HEK293 (cell line): ENCODE results near the gene CDH23.

Source experiments
- CTCF ChIA-PET: fragments of 350-600 bp; formaldehyde crosslinking; extraction: SDS; loops from one replicate; lab custom pipeline; 2021; ENCODE audit warnings: antibody characterized with exemption; lab: Yijun Ruan, JAX
- POLR2A ChIA-PET: fragments of 300-600 bp; formaldehyde crosslinking; extraction: SDS; loops from one replicate; lab custom pipeline; 2020; ENCODE audit warnings: antibody characterized with exemption, inconsistent platforms; lab: Yijun Ruan, JAX
- H3K27ac ChIP-seq: fragments of 200-500 bp; sonication (Bioruptor generic); 2 replicates; pipeline ENCODE4 v1.5.1; 2014; ENCODE audit warnings: low read depth, low read length, control low read depth, inconsistent platforms; ENCODE audit errors: extremely low read depth
- H3K36me3 ChIP-seq, 2 experiments: fragments of 200-500 bp in 1 of 2; sonication (Bioruptor generic) in 1 of 2; 1 replicate in 1 of 2; 2 replicates in 1 of 2; pipeline ENCODE4 v1.5.1; 2014 to 2017; ENCODE audit warnings: inconsistent platforms in 2 of 2, low read length in 2 of 2; ENCODE audit not compliant: control insufficient read depth in 2 of 2, insufficient read depth in 1 of 2
- H3K4me1 ChIP-seq: fragments of 200-500 bp; sonication (Bioruptor generic); 2 replicates; pipeline ENCODE4 v1.5.1; 2014; ENCODE audit warnings: mild to moderate bottlenecking, low read length, inconsistent platforms; ENCODE audit not compliant: control insufficient read depth, insufficient read depth
- H3K4me3 ChIP-seq: 2 replicates; pipeline ENCODE4 v1.5.1; 2011; ENCODE audit warnings: low read depth, mild to moderate bottlenecking, control low read depth, low read length, moderate library complexity
- H3K9me3 ChIP-seq: fragments of 200-500 bp; sonication (Bioruptor generic); 2 replicates; pipeline ENCODE4 v1.5.1; 2014; ENCODE audit warnings: low read depth, low read length, inconsistent platforms; ENCODE audit not compliant: control insufficient read depth, insufficient read depth
- BCL11A ChIP-seq: fragments of 450-650 bp; formaldehyde crosslinking; IDR thresholded peaks from 2 replicates; pipeline ENCODE4 v1.5.1; 2016; ENCODE audit warnings: low read depth, missing biosample characterization, missing genetic modification characterization
- EGR2 ChIP-seq: fragments of 450-650 bp; formaldehyde crosslinking; IDR thresholded peaks from 2 replicates; pipeline ENCODE4 v1.5.1; 2016; ENCODE audit warnings: low read depth, missing biosample characterization, missing genetic modification characterization
- GFI1B ChIP-seq: fragments of 450-650 bp; formaldehyde crosslinking; IDR thresholded peaks from 2 replicates; pipeline ENCODE4 v1.5.1; 2016; ENCODE audit warnings: missing biosample characterization, missing genetic modification characterization
- IKZF3 ChIP-seq: fragments of 450-650 bp; IDR thresholded peaks from 2 replicates; pipeline ENCODE4 v1.5.0; 2018; ENCODE audit warnings: missing biosample characterization, mild to moderate bottlenecking, missing genetic modification characterization, moderate library complexity
- KLF7 ChIP-seq: fragments of 450-650 bp; formaldehyde crosslinking; IDR thresholded peaks from 2 replicates; pipeline ENCODE4 v1.5.1; 2016; ENCODE audit warnings: missing biosample characterization, missing genetic modification characterization, borderline replicate concordance
- KLF8 ChIP-seq: fragments of 450-650 bp; formaldehyde crosslinking; IDR thresholded peaks from 2 replicates; pipeline ENCODE4 v1.5.1; 2016; ENCODE audit warnings: missing biosample characterization, missing genetic modification characterization
- ZFP41 ChIP-seq: fragments of 450-650 bp; formaldehyde crosslinking; IDR thresholded peaks from 2 replicates; pipeline ENCODE4 v1.5.1; 2016; ENCODE audit warnings: missing biosample characterization, missing genetic modification characterization, borderline replicate concordance
- ZNF10 ChIP-seq: fragments of 450-650 bp; formaldehyde crosslinking; IDR thresholded peaks from 2 replicates; pipeline ENCODE4 v1.5.1; 2017; ENCODE audit warnings: missing biosample characterization, missing genetic modification characterization
- ZNF157 ChIP-seq: fragments of 450-650 bp; formaldehyde crosslinking; IDR thresholded peaks from 2 replicates; pipeline ENCODE4 v1.5.1; 2016; ENCODE audit warnings: missing biosample characterization, missing genetic modification characterization
- ZNF175 ChIP-seq: fragments of 450-650 bp; formaldehyde crosslinking; IDR thresholded peaks from 2 replicates; pipeline ENCODE4 v1.5.1; 2016; ENCODE audit warnings: missing biosample characterization, missing genetic modification characterization
- ZNF202 ChIP-seq: fragments of 450-650 bp; formaldehyde crosslinking; IDR thresholded peaks from 2 replicates; pipeline ENCODE4 v1.5.1; 2016; ENCODE audit warnings: missing biosample characterization, missing genetic modification characterization, borderline replicate concordance
- ZNF37A ChIP-seq: fragments of 450-650 bp; IDR thresholded peaks from 2 replicates; pipeline ENCODE4 v1.5.1; 2018; ENCODE audit warnings: missing biosample characterization, missing genetic modification characterization
- ZNF398 ChIP-seq: fragments of 450-650 bp; formaldehyde crosslinking; IDR thresholded peaks from 2 replicates; pipeline ENCODE4 v1.5.1; 2017; ENCODE audit warnings: missing biosample characterization, missing genetic modification characterization
- ZNF521 ChIP-seq: fragments of 450-650 bp; formaldehyde crosslinking; IDR thresholded peaks from 2 replicates; pipeline ENCODE4 v1.5.1; 2017; ENCODE audit warnings: missing biosample characterization, mild to moderate bottlenecking, missing genetic modification characterization
- ZNF530 ChIP-seq: fragments of 450-650 bp; formaldehyde crosslinking; IDR thresholded peaks from 2 replicates; pipeline ENCODE4 v1.5.1; 2016; ENCODE audit warnings: low read depth, missing biosample characterization, missing genetic modification characterization
- ZNF654 ChIP-seq: fragments of 450-650 bp; formaldehyde crosslinking; IDR thresholded peaks from 2 replicates; pipeline ENCODE4 v1.5.1; 2016; ENCODE audit warnings: low read depth, missing biosample characterization, missing genetic modification characterization
- ZNF791 ChIP-seq: fragments of 450-650 bp; formaldehyde crosslinking; IDR thresholded peaks from 2 replicates; pipeline ENCODE4 v1.5.1; 2016; ENCODE audit warnings: missing biosample characterization, missing genetic modification characterization
- ZXDB ChIP-seq: fragments of 450-650 bp; formaldehyde crosslinking; IDR thresholded peaks from 2 replicates; pipeline ENCODE4 v1.5.1; 2016; ENCODE audit warnings: missing biosample characterization, missing genetic modification characterization
- TF ChIP-seq, protein P1 (sequence below): fragments of 450-650 bp; formaldehyde crosslinking; IDR thresholded peaks from 2 replicates; pipeline ENCODE4 v1.5.1; 2017; ENCODE audit warnings: missing biosample characterization, missing genetic modification characterization
- TF ChIP-seq, protein P2 (sequence below): fragments of 450-650 bp; formaldehyde crosslinking; IDR thresholded peaks from 2 replicates; pipeline ENCODE4 v1.5.1; 2016; ENCODE audit warnings: missing biosample characterization, missing genetic modification characterization
- TF ChIP-seq, protein P3 (sequence below): fragments of 450-650 bp; formaldehyde crosslinking; IDR thresholded peaks from 2 replicates; pipeline ENCODE4 v1.5.1; 2016; ENCODE audit warnings: missing biosample characterization, missing genetic modification characterization

CDH23 gene

DNA sequence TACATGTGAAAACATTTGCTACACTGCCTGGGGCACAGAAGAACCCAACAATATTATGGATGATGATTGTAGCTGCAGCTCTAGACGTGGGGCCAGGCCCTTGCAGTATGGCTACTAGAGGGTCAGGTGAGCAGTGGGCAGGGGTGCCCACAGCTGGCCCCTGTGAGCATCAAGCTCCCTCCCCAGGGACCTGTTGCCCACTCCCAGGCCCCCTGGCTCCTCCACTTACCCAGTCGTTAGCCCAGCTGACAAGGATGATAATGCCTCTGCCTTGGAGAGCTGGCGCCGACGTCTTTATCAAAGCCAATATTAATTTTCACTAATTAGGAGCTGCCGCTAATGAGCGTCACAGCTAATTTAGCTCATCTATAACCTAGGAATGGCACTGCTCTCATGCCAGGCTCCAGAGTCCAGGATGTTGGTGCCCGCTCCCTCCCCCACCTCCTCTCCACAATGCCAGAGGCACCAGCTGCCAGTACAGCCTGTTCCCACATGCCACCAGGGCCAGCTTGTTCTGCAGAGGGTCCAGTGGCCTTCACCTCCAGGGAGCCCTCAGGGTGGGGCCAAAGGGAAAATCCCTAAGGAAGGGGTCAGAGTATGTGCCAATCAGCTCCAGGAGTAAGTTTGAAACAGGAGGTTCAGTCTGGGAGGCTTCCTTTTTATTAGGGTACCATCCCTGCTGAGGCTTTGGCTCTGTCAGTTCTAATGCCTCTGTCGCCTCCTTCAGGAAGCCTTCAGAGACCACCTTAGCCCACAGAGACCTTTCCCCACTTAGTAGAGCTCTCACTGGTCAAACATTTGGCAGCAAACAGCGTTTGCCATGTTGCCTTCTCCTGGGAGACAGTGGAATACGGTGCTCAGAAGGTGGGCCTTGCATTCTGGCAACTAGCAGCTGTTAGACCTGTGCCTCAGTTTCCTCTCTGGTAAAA lies 77.2 kb downstream of the CDH23 start:
- ChIA-PET POLR2A (no interaction called here), CTCF (interaction anchor here (0.6 to 1.5 kb wide), 2 partner anchors 12 to 903 kb away, joined by 3 to 9 read pairs; no protein-coding TSS in a partner anchor)
- H3K9me3 ChIP-seq = no peaks in the 10 kb centered on the region
- H3K4me1 ChIP-seq = no peaks in the 10 kb centered on the region
- no peaks in the 10 kb centered on the region for H3K36me3 ChIP-seq
- H3K27ac ChIP-seq = no peak overlapping the region
- TF ChIP-seq KLF8 (no peak), ZNF37A (tag by site-specific recombination) (no peak), ZNF175 (tag by site-specific recombination) (no peak), ZFP41 (no peak), ZNF654 (no peak), GFI1B (tag by site-specific recombination) (no peak), ZNF791 (tag by site-specific recombination) (no peak), ZNF10 (no peak), BCL11A (no peak), ZNF530 (tag by site-specific recombination) (no peak), KLF7 (tag by site-specific recombination) (no peak)
- TF ChIP-seq, protein P1, sequence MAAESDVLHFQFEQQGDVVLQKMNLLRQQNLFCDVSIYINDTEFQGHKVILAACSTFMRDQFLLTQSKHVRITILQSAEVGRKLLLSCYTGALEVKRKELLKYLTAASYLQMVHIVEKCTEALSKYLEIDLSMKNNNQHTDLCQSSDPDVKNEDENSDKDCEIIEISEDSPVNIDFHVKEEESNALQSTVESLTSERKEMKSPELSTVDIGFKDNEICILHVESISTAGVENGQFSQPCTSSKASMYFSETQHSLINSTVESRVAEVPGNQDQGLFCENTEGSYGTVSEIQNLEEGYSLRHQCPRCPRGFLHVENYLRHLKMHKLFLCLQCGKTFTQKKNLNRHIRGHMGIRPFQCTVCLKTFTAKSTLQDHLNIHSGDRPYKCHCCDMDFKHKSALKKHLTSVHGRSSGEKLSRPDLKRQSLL (tag by site-specific recombination) = no peak
- TF ChIP-seq, protein P2, sequence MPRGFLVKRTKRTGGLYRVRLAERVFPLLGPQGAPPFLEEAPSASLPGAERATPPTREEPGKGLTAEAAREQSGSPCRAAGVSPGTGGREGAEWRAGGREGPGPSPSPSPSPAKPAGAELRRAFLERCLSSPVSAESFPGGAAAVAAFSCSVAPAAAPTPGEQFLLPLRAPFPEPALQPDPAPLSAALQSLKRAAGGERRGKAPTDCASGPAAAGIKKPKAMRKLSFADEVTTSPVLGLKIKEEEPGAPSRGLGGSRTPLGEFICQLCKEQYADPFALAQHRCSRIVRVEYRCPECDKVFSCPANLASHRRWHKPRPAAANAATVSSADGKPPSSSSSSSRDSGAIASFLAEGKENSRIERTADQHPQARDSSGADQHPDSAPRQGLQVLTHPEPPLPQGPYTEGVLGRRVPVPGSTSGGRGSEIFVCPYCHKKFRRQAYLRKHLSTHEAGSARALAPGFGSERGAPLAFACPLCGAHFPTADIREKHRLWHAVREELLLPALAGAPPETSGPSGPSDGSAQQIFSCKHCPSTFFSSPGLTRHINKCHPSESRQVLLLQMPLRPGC = no peak
- TF ChIP-seq, protein P3, sequence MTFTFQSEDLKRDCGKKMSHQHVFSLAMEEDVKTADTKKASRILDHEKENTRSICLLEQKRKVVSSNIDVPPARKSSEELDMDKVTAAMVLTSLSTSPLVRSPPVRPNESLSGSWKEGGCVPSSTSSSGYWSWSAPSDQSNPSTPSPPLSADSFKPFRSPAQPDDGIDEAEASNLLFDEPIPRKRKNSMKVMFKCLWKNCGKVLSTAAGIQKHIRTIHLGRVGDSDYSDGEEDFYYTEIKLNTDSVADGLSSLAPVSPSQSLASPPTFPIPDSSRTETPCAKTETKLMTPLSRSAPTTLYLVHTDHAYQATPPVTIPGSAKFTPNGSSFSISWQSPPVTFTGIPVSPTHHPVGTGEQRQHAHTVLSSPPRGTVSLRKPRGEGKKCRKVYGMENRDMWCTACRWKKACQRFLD (tag by site-specific recombination) = no peak
- TF ChIP-seq, all 188 proteins: peak for 0
- H3K4me3 ChIP-seq = no peak overlapping the region

GRCh38 chr10:71474702-71475242 lies 78.1 kb downstream of the CDH23 start:
- Histone ChIP-seq H3K4me1 (no peaks in the 10 kb centered on the region), H3K36me3 (no peaks in the 10 kb centered on the region), H3K27ac (no peak overlapping the region), H3K9me3 (no peaks in the 10 kb centered on the region), H3K4me3 (no peak overlapping the region)
- TF ChIP-seq ZNF398 (tag by site-specific recombination) (no peak), IKZF3 (tag by site-specific recombination) (no peak), ZNF157 (no peak), ZXDB (tag by site-specific recombination) (no peak), EGR2 (tag by site-specific recombination) (no peak), ZNF521 (tag by site-specific recombination) (no peak), ZNF202 (no peak)
- CTCF ChIA-PET = interaction anchor here (1.5 kb wide), 1 partner anchor 11 kb away, joined by 9 read pairs; no protein-coding TSS in a partner anchor
- POLR2A ChIA-PET = no interaction called here
